ENCODE measurements around the gene PLD2. TPM values are rescaled to one million over a fixed set of nuclear protein-coding genes. Genes with fewer than 3 reads are reported as not detected.
A peak's percentile ranks its signal among the peaks of the same experiment; 100 is the strongest.
"Not testable (repeated sequence)": the region's sequence is repeated elsewhere in the genome, so short reads cannot be mapped to it uniquely, and the experiment has no call there.

PLD2 gene
- polyA plus RNA-seq, 1 donor: 28.7 TPM

DNA sequence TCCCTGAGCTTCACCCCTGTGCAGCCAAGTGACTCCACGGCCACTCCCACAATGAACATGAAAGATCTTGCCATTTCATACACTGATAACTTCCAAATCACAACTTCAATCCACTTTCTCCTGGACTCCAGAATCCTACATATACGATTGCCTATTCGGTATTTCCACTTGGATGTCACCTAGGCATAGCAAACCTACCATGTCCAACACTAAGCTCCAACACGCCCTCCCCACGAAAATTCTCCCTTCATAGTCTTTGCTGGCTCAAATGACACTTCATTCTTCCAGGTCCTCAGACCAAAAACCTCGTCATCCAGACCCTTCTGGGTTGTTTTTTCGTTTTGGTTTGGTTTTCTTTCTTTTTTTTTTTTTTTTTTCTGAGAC lies 16.3 kb upstream of the PLD2 start:
- DNase-seq: no peak

DNA sequence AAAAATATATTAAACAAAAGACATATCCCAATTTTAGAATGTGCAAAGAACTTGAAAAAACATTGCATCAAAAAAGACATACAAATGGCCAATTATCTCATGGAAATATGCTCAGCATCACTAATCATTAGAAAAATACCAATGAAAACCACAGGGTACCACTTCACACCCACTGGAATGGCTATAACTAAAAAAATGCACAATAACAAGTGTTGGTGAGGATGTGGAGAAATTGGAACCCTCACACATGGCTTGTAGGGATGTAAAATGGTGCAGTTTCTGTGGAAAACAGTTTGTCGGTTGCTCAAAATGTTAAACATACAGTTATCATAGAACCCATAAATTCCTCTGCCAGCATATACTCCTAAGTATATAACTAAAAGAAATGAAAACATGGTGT lies 11.8 kb upstream of the PLD2 start:
- no peak for DNase-seq

DNA sequence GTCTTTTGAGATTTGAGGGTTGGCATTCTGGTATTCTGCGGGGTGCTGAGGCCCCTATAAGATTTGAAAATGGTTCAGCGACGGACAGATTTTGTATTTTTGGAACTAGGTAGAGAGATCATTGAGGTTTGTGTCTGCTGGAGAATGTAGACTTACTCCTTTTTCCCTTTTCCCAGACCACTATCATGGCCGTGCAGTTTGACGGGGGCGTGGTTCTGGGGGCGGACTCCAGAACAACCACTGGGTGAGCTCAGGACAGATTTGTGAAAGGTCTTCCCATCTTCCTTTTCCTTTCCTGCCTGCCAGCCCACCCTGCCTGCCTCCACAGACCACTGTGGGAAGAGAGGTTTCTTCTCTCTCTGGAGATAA lies 10.4 kb upstream of the PLD2 start:
- DNase-seq: no peak

DNA sequence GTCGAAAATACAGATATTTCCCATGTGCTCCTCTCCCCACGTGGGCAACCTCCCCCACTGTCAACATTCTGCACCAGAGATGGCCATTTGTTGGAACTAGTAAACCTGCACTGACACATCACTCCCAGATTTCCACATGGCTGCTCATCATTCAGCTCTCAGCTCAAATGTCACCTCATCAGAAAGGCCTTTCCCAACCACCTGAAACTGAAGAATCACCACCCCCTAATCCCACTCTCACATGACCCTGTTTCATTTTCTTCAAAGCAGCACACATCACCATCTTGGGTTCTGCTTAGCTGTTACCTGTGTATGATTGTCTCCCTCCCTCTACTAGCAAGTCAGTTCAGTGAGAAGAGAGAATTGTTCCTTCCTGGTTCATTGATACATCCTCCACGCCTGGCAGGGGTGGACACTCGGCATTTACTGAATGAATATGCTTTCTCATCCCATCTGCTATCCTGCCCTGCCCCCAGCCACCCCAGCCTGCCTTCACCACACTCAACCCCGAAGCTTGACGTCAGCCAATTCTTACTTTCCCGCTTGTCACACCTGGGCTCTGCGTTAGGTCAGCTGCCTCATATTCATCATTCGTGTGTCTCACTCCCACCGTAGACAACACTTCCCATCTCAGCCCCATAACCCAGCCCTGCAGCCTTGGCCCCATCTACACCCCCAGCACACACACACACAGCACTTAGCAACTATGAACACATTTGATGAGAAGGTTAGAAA lies 6.3 kb upstream of the PLD2 start:
- no peak for DNase-seq

DNA sequence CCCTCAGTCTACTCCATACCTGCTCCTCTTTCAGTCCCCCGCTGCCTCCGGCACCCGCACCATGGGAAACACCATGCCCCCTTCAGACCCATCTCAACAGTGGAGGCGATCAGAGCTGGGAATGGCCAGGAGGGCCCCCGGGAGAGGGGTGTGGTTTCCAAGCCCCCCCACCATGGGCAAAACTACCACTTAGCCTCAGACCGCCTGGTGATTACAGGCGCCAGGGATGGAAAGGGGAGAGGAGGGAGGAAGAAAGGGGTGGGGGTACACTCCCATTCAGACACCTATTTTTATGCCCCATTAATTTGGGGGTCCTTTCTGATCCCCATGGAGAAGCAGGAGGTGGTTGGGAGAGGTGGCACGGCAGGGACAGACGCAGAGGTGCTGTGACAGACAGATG lies 4.7 kb upstream of the PLD2 start, which contains the start of gene C17orf114:
C17orf114 (minus strand) TSS at position 101 of the 400 bp plus-strand sequence.
- DNase-seq: no peak

DNA sequence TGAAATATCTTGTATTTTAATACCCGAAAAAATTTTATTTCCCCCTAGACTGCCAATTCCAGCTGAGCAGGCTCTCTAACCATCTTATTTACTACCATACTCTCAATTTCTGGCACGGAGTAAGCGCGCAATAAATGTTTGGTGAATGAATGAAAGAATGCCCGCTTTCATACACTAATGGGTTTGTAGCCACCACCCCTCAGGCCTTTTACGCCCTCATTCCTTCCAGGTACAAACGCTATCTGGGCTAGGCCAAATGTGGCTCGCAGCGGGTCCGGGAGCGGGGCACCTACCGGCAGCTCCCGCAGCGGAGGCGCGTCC lies 536 bp upstream of the PLD2 start:
- no peak for DNase-seq

DNA sequence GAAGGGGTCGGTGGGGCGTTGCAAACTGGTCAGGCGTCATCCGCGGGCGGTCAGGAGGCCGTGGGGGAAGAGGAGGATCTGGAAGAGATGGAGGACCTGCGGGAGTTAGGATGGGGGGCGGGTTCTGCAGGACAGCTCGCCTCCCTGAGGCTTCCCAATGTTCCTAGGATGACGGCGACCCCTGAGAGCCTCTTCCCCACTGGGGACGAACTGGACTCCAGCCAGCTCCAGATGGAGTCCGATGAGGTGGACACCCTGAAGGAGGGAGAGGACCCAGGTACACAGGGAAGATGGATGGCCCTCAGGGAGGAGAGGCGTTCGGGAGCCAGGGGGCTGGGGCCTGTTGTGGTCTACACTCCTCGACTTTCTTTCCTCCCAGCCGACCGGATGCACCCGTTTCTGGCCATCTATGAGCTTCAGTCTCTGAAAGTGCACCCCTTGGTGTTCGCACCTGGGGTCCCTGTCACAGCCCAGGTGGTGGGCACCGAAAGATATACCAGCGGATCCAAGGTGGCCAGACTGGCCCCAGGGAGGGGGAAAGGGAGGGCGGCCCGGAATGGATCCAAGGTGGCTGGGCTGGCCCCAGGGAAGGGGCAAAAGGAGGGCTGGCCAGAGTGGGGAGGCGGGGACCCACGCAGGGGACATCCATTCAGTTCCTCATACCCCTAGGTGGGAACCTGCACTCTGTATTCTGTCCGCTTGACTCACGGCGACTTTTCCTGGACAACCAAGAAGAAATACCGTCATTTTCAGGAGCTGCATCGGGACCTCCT lies 839 bp downstream of the PLD2 start:
- DNase-seq: peak; percentile 17

DNA sequence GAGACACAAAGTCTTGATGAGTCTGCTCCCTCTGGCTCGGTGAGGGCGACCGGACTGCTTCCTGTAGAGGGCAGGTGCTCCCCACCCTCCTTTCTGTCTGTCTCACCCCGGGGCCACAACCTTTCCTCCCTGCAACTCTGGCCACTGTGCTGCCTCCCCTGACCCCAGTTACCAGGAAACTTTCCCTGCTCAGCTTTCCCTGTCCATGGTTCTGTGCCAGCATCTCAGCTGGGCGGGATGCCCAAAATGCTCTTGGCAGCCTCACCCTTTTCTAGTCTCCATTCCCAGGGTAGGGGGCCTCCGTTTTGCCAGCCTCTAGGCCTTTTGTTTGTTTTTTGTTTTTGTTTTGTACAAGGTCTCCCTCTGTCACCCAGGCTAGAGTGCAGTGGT lies 1.4 kb downstream of the PLD2 start:
- peak; percentile 62 for DNase-seq

DNA sequence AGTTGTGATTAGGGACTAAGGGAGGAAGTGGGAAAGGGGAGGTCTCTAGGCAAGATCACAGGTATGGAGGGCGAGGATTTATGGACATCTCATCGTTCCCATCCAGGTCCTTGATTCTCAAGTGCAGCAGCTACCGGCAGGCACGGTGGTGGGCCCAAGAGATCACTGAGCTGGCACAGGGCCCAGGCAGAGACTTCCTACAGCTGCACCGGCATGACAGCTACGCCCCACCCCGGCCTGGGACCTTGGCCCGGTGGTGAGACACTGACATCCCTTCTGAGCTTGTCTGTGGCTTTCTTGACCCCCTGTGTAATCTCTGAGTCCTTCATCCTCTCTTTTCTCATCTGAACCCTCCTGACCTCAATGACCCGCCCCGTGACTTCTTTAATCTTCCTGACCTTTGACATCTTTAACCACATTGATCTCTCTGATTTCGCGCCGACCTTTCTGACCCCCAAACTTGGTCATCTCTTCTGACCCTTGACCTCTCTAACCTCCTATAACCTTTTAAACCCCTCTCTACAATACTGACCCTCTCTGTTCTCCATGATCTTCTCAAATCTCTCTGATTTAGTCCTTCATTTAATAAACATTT lies 3.8 kb downstream of the PLD2 start:
- no peak for DNase-seq

DNA sequence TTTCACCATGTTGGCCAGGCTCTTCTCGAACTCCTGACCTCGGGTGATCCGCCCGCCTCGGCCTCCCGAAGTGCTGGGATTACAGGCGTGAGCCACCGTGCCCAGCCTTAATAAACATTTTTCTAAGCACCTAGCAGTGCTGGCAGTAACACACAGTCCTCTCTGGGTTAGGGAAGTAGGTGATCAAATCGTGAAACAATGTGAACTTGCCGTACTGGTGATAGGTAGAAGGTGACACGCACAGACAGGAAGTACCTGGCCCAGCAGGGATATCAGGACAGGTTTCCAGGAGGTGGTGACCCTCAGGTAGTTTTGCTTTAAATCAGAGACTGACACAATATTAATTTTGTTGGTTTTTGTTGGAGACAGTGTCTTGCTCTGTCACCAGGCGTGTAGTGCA lies 4.5 kb downstream of the PLD2 start:
- DNase-seq: no peak

DNA sequence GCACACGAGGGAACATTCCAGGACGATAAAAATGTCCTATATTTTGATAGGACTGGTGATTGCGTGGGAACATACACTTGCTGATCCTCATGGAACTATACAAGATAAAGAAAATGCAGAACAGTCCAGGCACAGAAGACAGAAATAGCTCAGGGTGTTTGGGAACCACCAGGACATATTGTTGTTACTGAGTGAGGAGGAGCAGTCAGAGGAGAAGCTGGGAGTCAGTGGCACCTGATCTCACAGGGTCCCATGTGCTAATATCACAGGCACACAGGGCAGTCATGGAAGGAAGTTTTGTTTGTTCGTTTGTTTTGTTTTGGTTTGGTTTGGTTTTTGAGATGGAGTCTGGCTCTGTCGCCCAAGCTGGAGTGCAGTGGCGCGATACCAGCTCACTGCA lies 5.7 kb downstream of the PLD2 start:
- DNase-seq: no peak

DNA sequence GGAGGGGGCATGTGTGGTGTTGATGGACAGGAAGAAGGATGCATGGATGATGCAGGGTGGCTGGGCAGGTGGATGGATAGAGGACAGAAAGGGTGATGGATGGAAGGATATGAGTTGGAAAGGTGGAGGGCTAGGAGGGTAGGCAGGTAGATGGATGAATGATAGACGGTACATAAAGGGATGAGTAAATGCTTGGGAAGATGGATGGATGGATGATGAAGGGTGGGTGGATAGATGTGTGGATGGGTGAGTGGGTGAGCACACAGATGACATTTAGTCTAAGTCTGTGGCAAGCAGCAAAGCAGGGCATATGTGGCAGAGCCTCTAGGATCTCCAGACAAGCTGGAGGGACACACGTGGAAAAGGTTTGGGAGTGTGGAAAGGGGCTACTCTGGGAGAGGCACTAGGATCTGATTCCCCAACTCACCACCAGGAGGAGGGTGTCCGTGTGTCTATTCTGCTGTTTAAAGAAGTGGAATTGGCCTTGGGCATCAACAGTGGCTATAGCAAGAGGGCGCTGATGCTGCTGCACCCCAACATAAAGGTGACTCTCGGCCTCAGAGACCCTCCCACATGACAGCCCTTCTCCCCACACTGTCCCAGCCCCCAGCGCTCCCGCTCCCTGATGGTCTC lies 8.2 kb downstream of the PLD2 start:
- DNase-seq: no peak

DNA sequence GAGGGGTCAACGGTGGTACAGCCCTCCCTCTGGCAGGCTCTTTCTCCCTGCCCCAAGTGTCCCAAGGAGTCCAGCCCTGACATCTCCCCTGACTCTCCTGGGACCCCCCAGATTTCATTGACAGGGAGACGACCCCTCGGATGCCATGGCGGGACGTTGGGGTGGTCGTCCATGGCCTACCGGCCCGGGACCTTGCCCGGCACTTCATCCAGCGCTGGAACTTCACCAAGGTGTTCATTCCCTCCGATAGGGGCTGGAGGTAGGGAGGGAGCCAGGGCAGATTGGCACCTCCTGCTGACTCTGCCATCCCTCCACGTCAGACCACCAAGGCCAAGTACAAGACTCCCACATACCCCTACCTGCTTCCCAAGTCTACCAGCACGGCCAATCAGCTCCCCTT lies 9.9 kb downstream of the PLD2 start:
- DNase-seq: no peak

DNA sequence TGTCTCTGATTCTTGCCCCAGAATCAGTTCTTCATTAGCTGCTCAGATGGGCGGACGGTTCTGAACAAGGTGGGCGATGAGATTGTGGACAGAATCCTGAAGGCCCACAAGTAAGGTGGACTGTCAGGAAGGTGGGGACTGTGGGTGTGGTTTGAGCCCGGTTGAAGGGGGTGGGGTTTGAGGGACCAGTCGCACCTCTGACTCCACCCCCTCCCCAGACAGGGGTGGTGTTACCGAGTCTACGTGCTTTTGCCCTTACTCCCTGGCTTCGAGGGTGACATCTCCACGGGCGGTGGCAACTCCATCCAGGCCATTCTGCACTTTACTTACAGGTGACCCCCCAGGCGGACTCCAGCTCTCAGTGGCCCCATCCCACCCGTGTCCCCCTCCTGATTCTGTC lies 11.3 kb downstream of the PLD2 start:
- DNase-seq: no peak

DNA sequence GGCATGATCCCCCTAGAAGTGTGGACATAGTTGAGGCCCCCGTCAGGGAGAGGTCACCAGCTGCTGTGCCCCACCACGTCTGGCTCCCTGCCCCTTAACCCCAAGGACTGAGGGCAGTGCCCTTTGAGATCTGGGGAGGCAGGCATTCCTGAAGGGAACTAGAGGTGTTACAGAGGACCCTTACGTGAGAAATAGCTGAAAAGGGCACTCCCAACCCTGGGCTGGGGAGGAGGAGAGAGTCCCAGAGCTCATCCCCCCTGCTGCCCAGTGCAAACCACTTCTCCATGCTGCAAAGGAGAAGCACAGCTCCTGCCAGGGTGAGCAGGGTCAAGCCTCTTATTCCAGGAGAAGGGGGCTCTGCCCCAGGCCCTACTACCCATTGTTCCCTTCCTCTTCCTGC lies 15.9 kb downstream of the PLD2 start:
- DNase-seq: no peak

DNA sequence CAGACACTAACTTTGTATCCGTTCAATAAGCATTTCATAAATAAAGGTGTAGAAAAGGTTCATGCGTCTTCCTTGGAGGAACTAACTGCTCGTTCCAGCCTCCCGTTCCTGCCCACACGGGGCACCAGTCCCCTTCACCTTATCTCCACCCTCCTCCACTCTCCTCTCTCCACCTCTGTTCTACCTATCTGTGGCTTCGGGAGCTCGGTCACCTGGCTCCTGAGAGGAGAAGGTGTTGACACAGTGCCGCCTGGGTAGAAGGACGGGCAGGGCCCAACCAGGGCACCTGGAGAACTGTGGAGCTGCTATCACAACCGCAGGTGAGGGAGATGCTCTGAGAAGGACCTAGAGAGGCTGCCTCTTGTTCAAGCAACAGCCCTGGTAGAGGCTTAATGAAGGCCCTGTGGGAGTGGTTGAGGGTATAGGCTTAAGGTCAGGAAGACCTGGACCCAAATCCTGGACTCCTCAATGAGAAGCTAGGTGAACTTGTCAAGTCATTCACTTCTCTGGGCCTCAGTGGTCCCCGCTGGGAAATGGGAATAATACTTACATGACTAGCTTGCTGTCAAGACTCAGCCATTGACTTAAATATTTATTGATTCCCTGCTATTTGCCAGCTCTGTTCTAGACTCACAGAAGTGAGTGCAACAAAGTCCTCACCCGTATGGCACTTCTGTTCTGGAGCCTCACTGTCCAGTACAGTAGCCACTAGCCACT lies 16.6 kb downstream of the PLD2 start:
- no peak for DNase-seq

DNA sequence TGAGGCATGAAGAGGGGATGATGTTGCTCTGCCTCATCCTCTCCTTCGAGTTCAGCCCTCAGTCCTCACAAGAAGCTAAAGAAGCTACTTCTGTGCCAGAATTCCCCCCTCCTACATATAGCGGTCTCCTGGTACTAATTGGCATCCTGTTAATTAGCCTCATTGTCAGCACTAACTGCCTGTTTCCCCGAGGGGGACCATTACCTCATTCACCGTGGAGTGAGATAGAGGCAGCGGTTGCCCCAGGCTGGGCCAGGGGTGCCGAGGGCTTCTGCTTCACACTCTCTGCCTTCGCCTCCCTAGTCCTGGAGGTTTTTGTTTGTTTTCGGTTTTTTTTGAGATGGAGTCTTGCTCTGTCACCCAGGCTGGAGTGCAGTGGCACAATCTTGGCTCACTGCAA lies 20.4 kb downstream of the PLD2 start:
- DNase-seq: no peak

DNA sequence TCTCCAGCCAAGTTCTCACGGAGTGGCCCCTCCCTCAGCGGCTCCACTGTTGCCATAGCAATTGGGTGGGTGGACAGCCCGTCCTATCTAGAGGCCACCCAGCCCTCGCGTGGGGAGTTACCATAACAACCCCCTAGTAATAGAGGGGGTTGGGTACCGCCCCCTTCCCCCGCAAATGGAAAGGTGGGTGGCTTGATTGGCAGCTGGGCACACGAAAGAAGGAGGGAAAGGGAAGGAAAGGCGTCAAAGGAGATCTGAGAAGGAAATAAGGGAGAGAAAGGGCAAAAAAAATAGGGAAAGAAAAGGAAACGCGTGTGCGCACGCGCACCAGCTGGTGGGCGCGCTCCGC lies 25.9 kb downstream of the PLD2 start:
- DNase-seq: not testable (repeated sequence)

DNA sequence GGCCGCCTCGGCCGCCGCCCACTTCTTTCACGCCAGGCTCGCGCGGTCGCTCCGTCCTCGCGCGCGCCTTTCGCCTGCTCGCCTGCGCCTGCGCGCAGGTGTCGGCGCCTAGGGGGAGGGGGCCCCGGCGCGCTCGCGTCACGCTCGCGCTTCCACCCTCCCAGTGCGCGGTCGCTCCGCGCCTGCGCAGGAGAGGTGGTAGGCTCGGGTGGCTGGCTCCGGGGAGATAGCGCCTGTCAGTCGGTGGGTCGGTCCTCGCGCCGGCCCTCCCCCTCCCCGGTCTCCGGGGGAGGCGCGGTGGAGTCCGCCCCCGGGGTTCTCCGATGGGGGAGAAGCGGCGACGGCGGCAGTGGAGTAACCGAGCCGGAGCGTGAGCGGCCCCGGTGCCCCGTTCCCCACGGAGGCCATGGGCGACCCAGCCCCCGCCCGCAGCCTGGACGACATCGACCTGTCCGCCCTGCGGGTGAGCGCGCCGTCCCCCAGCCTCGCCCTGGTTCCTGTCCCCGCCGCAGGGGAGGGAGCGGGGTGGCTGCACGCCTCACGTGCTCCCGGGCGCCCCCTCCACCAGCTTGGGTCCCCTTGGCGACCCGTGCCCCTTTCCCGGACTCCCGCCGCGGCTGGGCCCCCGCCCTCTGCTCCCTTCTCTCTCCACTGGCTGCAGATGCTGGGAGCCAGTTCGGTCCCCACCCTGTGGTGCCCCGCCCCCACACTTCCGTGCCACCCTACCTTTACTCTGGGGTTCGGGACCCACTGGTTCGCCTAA lies 26.4 kb downstream of the PLD2 start, which contains the start of gene MINK1:
MINK1 (plus strand) TSS at position 163 of the 763 bp plus-strand sequence; CDS start at position 407, 244 bp downstream.
- peak; percentile 99 for DNase-seq

DNA sequence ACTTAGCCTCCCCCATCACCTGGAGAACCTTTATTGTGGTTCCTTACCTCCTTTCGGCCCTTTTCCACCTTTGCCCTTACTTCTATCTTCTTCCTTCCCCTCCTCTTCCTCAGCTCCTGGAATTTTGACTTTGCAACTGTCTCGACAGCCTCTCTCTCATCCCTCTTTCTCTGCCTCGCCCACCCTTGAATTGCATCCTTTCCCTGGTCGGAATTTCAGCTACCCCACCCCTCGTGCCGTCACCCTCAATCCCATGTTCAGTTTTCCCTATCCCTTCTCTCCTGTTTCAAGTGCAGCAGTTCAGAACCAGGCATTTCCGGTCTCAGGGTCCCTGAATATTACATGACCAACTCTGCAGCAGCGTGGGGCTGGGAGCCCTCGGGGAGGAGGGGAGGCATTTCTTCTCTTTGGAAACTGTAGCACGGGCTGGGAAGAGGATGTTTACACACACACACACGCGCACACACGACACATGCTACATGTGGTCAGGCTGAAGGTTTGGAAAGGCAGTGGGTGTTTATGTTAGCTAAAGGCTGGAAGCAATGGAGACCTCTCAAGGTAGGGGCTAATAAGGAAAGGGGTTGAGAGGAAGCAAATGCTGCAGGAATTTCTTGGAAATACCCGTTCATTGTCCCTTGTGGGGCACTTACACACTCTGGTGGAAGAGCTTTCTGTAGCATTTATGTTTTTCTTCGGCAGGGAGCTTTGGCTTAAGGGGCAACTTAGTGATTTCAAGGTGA lies 27.2 kb downstream of the PLD2 start:
- DNase-seq: peak; percentile 43

DNA sequence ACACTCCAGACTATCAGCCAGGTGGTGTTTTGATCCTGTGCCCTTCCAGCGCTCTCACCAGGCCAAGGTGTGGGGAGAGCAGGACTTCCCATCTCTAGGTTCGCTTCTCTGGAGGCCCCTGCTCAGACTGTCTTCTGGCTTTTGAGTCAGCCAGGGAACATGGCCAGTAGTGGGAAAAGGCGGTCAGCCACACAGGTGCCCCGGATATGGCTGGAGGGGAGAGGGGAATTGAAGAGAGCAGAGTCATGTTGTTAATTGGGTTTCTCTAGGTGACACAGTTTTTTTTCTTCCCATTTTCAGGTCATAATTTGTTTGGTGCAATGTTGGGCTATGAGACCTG lies 27.7 kb downstream of the PLD2 start:
- no peak for DNase-seq

DNA sequence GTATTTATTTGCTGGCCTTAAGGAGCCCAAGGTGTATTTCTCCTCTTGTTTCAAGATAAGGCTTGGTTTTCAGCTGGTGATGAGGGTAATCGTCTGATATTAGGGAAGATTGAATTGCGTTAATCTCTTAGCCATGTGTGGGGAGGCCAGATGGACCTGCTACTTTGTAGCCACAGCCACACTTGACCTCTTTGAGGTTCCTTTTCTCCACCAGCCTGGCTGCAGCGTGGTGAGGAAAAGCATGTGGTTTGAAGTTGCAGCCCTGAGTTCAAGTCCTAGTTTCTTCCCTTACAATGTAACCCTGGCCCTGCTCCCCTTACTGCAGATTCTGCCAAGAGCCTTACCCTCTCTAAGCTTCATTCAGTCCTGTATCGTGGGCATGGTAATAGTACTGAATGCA lies 29.3 kb downstream of the PLD2 start:
- no peak for DNase-seq

Measured in hindlimb muscle (tissue), 1 donor.